Subcutaneous adipose tissue (tissue), 4 donors: Measurements from ENCODE around the gene TEKT1. TPM values are rescaled to one million over a fixed set of nuclear protein-coding genes. Genes with fewer than 3 reads are reported as not detected.

Source experiments
- CTCF ChIP-seq: fragments of 450-650 bp; IDR thresholded peaks from one replicate; pipeline ENCODE4 v1.5.1; 2016; ENCODE audit warnings: low read depth, mild to moderate bottlenecking, control low read depth, antibody characterized with exemption, moderate library complexity
- total RNA-seq, 4 donors: library from RNA; depleted of rRNA; stranded (reverse); fragments of >200 nt; gene quantifications; one replicate each; pipeline ENCODE4 v1.1.0, GENCODE V29; 2016

The TEKT1 gene
- total RNA-seq, 4 donors from 2014 or later = not detected

- TF ChIP-seq CTCF = no peak
Observed at GRCh38 chr17:6857904-6858303, 26.4 kb upstream of the TEKT1 start.

- no peak for TF ChIP-seq CTCF
Observed at GRCh38 chr17:6857336-6857735, 25.8 kb upstream of the TEKT1 start.

GRCh38 chr17:6856051-6856450, 24.5 kb upstream of the TEKT1 start:
- TF ChIP-seq CTCF = no peak

GRCh38 chr17:6853764-6854442, 22.4 kb upstream of the TEKT1 start:
- no peak for TF ChIP-seq CTCF

GRCh38 chr17:6843241-6843880, 11.8 kb upstream of the TEKT1 start:
- TF ChIP-seq CTCF = no peak

- TF ChIP-seq CTCF = no peak
Observed at GRCh38 chr17:6830383-6830986, 1.0 kb downstream of the TEKT1 start.

- no peak for TF ChIP-seq CTCF
Observed at GRCh38 chr17:6823011-6823442, 8.5 kb downstream of the TEKT1 start.
